ENCODE data around the gene KDM7A.

The KDM7A gene

GRCh38 chr7:140057143-140057535 lies 119.6 kb downstream of the KDM7A start:
- H3K27ac ChIP-seq, result no peak overlapping the region
- no peak for TF ChIP-seq CTCF (IDR thresholded peaks at IDR 0.05)
- TF ChIP-seq ZFX (IDR thresholded peaks at IDR 0.05; ENCODE audit: borderline replicate concordance), result no peak

GRCh38 chr7:140056431-140057142 lies 120.2 kb downstream of the KDM7A start:
- TF ChIP-seq ZFX (IDR thresholded peaks at IDR 0.05; ENCODE audit: borderline replicate concordance) (no peak), CTCF (IDR thresholded peaks at IDR 0.05) (no peak)

GRCh38 chr7:140055833-140056232 lies 121.0 kb downstream of the KDM7A start:
- no peak overlapping the region for H3K27ac ChIP-seq
- TF ChIP-seq CTCF (IDR thresholded peaks at IDR 0.05), result no peak
- TF ChIP-seq ZFX (IDR thresholded peaks at IDR 0.05; ENCODE audit: borderline replicate concordance), result no peak

More at GRCh38 chr7:140056431-140057142, 120.2 kb downstream of the KDM7A start:
- H3K27ac ChIP-seq, result no peak overlapping the region

GRCh38 chr7:140054751-140055150 lies 122.0 kb downstream of the KDM7A start:
- no peak overlapping the region for H3K27ac ChIP-seq
- TF ChIP-seq CTCF (IDR thresholded peaks at IDR 0.05), result no peak
- TF ChIP-seq ZFX (IDR thresholded peaks at IDR 0.05; ENCODE audit: borderline replicate concordance), result no peak

GRCh38 chr7:140053812-140054539 lies 122.8 kb downstream of the KDM7A start:
- H3K27ac ChIP-seq, result no peak overlapping the region

GRCh38 chr7:140051820-140052219 lies 125.0 kb downstream of the KDM7A start:
- H3K27ac ChIP-seq, result no peak overlapping the region
- TF ChIP-seq CTCF (IDR thresholded peaks at IDR 0.05) (no peak), ZFX (IDR thresholded peaks at IDR 0.05; ENCODE audit: borderline replicate concordance) (no peak)

More at GRCh38 chr7:140053812-140054539, 122.8 kb downstream of the KDM7A start:
- TF ChIP-seq CTCF (IDR thresholded peaks at IDR 0.05) (no peak), ZFX (IDR thresholded peaks at IDR 0.05; ENCODE audit: borderline replicate concordance) (no peak)

- no peak for TF ChIP-seq ZFX (IDR thresholded peaks at IDR 0.05; ENCODE audit: borderline replicate concordance)
- TF ChIP-seq CTCF (IDR thresholded peaks at IDR 0.05), result no peak
- no peak overlapping the region for H3K27ac ChIP-seq
Measured at GRCh38 chr7:140050100-140050499, 126.7 kb downstream of the KDM7A start.

Data from 22Rv1 (cell line).